Activated T-helper 1 cell treated with Interleukin-2 at 50 U/mL for 16 hours (primary cell): ENCODE data around the gene RNF168.
"Not testable (repeated sequence)": the region's sequence is repeated elsewhere in the genome, so short reads cannot be mapped to it uniquely, and the experiment has no call there.

Experiments
- DNase-seq: peaks from one replicate; pipeline ENCODE4 v3.0.0-alpha.2; 2020; ENCODE audit warnings: low read depth

Gene RNF168, protein sequence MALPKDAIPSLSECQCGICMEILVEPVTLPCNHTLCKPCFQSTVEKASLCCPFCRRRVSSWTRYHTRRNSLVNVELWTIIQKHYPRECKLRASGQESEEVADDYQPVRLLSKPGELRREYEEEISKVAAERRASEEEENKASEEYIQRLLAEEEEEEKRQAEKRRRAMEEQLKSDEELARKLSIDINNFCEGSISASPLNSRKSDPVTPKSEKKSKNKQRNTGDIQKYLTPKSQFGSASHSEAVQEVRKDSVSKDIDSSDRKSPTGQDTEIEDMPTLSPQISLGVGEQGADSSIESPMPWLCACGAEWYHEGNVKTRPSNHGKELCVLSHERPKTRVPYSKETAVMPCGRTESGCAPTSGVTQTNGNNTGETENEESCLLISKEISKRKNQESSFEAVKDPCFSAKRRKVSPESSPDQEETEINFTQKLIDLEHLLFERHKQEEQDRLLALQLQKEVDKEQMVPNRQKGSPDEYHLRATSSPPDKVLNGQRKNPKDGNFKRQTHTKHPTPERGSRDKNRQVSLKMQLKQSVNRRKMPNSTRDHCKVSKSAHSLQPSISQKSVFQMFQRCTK

DNA sequence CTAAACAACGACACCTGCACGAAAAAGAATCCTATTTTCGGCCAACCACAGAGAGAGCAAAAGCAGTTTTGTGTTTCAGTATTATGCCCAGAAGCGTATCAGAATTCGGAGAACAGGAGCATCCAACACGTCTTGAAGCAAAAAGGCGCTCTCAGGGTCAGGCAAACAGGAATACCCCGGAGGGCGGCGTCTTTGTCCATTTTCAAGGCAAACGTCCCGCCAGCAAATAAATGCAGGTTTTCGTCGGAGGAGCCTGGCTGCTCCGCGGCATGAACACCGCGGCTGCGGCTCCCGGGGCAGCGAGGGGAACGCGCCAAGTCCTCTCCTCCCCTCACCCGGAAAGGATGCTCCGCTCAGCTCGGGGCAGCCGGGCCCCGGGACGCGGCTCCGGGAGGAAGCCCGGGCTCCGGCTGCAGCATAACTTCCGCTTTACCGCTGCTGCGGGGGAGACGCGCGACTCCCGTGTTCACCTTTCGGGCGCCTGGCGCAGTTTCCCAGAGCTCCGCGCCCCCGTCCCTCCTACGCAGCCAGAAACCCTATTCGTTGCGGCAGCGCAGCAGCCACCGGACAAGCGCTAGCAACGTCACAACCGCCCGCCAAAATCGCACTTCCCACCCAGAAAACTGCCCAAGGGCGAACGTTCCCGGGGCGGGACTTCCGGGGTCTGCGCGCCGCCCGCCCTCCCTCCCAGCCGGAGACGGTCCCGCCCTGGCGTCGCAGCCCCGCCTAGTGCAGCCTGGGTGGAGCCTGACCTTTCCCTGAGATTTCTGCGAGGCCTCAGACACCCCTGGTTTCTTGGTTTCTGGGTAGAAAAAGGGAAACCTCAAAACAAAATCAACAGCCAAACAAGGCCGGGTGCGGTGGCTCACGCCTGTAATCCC lies at the start of gene RNF168:
RNF168 (minus strand) TSS at position 573 of the 881 bp plus-strand sequence. CDS start 595 bp downstream, outside the sequence.
- DNase-seq: peak; percentile 85

- no peak for DNase-seq
Observed at GRCh38 chr3:196552253-196552652, 48.7 kb upstream of the RNF168 start.

DNA sequence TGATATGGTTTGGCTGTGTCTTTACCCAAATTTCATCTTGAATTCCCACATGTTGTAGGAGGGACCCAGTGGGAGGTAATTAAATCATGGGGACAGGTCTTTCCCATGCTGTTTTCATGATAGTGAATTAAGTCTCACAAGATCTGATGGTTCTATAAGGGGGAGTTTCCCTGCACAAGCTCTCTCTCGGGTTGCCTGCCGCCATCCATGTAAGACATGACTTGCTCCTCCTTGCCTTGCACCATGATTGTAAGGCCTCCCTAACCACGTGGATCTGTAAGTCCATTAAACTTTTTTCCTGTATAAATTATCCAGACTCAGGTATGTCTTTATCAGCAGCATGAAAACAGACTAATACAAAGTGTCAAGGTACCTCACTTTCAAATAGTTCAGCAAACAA lies 46.6 kb upstream of the RNF168 start:
- DNase-seq: not testable (repeated sequence)

GRCh38 chr3:196549312-196549711 lies 45.7 kb upstream of the RNF168 start:
- DNase-seq: not testable (repeated sequence)

GRCh38 chr3:196547067-196547466 lies 43.5 kb upstream of the RNF168 start:
- no peak for DNase-seq

DNA sequence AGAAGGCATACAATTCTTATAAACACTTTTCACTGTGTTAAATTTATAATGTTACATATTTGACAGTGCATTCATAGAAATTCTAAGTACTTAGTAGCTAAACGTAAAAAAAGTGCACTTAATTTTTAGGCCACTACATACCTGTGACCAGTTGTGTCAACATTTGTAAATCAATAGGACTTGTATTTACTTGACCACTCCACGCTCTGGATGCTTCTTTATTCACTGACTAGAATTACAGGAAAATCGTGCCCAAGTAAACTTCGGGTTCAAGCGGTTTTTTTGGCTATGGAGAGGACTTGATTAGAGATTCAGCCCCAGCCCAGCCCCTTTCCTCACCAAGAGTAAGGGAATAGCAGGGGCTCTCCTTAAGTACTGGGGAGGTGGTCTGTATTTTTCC lies 43.0 kb upstream of the RNF168 start:
- no peak for DNase-seq

DNA sequence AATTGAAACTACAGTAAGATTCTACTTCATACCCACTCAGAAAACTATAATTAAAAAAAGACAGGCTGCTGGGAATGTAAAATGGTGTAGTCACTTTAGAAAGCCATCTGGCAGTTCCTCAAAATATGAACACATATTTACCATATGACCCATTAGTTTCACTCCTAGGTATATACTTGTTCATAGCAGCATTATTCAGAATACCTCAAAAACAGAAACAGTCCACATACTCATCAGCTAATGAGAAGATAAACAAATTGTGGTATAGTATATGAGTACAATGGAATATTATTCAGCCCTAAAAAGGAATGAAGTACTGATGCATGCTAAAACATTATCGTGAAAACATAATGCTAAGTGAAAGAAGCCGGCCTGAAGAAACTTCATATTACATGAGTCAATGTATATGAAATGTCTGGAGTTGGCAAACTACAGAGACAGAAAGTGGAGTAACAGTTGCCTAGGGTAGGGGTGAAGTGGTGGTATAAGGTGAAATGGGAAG lies 41.0 kb upstream of the RNF168 start:
- no peak for DNase-seq

GRCh38 chr3:196541684-196542445 lies 38.3 kb upstream of the RNF168 start:
- DNase-seq: no peak

DNA sequence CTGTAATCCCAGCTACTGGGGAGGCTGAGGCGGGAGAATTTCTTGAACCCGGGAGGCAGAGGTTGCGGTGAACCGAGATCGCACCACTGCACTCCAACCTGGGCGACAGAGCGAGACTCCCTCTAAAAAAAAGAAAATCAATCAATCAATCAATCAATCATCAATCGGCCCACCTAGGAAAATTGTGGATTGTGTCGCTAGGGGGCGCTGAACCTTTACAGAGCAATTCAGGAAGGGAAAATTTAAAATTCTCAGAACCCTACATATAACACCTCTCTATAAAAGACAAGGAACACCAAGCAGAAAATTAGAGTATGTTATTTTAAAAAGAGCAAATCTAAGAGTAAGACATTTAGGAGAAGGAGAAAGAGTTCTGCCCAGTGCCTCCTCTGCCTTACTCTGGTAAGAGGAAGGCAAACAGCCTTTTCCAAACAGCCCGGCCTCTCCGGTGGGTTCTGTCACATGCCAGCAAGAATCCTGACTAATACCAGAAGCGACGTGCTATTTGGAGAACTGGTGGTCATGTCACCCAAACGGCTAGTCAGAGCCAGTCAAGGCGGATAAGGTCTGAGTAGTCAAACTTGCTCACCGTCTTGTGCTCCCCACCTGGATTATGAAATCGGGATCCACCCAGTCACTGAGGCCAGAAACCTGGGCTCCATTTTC lies 33.9 kb upstream of the RNF168 start:
- DNase-seq: peak; percentile 47

DNA sequence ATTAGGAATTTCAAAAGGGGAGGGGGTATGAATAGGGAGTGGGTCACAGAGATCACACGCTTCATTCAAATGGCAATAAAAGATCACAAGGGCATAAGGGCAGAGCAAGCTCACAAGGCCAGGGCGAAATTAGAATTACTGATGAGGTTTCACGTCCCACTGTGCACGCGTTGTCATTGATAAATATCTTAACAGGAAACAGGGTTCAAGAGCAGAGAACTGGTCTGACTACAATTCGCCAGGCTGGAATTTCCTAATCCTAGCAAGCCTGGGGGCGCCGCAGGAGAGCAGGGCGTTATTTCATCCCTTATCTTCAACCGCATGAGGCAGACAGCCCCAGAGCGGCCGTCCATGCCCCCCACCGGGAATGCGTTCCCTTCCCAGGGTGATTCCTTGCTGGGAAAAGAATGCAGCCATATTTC lies 29.7 kb upstream of the RNF168 start:
- DNase-seq: no peak

DNA sequence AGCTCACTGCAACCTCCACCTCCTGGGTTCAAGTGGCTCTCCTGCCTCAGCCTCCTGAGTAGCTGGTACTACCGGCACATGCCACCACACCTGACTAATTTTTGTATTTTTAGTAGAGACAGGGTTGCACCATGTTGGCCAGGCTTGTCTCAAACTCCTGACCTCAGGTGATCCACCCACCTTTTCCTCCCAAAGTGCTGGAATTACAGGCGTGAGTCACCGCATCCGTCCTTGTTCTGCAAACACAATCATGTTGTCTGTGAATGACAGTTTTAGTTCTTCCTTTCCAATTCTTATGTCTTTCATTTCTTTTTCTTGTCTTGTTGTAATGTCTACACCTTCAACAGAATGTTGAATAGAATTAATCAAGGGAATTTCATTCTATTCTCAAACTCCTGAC lies 27.9 kb upstream of the RNF168 start:
- DNase-seq: no peak

GRCh38 chr3:196528639-196529233 lies 25.2 kb upstream of the RNF168 start:
- peak; percentile 69 for DNase-seq

GRCh38 chr3:196525141-196525540 lies 21.6 kb upstream of the RNF168 start:
- DNase-seq: no peak

DNA sequence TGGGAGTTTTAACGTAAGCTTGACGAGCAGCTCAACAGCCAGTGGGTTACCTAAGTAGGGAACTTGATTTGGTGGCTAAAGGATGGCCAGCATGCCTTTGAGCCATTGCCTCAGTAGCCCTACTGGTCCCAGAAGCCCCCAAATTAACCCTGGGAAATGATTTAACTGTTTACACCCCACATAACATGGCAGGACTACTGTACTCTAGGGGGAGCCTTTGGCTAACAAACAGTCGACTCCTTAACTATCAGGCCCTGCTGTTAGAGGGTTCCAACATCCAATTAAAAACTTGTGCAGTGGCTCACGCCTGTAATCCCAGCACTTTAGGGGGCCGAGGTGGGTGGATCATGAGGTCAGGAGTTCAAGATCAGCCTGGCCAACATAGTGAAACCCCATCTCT lies 21.0 kb upstream of the RNF168 start:
- DNase-seq: no peak

GRCh38 chr3:196523841-196524240 lies 20.3 kb upstream of the RNF168 start:
- no peak for DNase-seq

- not testable (repeated sequence) for DNase-seq
Observed at GRCh38 chr3:196521291-196521690, 17.7 kb upstream of the RNF168 start.

GRCh38 chr3:196519718-196520082 lies 16.1 kb upstream of the RNF168 start:
- DNase-seq: no peak

GRCh38 chr3:196518966-196519717 lies 15.6 kb upstream of the RNF168 start:
- no peak for DNase-seq

GRCh38 chr3:196517919-196518318 lies 14.4 kb upstream of the RNF168 start:
- DNase-seq: no peak
